ENCODE measurements around the gene TRAK1.
A peak's percentile ranks its signal among the peaks of the same experiment; 100 is the strongest.

TRAK1 gene

GRCh38 chr3:42174679-42175385 lies 83.7 kb downstream of the TRAK1 start:
- DNase-seq (ENCODE audit: low read depth) = peak; percentile 44
- in situ Hi-C loops (cut with HindIII; ENCODE audit: low sequenced_read_pairs) = loop anchor here (5.0 kb wide), 1 partner anchor 48 kb away; no protein-coding TSS in a partner anchor
- no peak for TF ChIP-seq CTCF (IDR thresholded peaks at IDR 0.05; ENCODE audit: low read depth, low read length, missing control alignments)

GRCh38 chr3:42175386-42176240 lies 84.5 kb downstream of the TRAK1 start:
- in situ Hi-C loops (cut with HindIII; ENCODE audit: low sequenced_read_pairs) = no loop called here
- DNase-seq (ENCODE audit: low read depth) = no peak
- H3K4me3 ChIP-seq (ENCODE audit: low read depth, low read length) = no peak overlapping the region
- no peak for TF ChIP-seq CTCF (IDR thresholded peaks at IDR 0.05; ENCODE audit: low read depth, low read length, missing control alignments)

More at GRCh38 chr3:42174679-42175385, 83.7 kb downstream of the TRAK1 start:
- no peak overlapping the region for H3K4me3 ChIP-seq (ENCODE audit: low read depth, low read length)

GRCh38 chr3:42176242-42177034 lies 85.3 kb downstream of the TRAK1 start:
- in situ Hi-C loops (cut with HindIII; ENCODE audit: low sequenced_read_pairs) = no loop called here
- DNase-seq (ENCODE audit: low read depth) = no peak
- TF ChIP-seq CTCF (IDR thresholded peaks at IDR 0.05; ENCODE audit: low read depth, low read length, missing control alignments) = no peak
- no peak overlapping the region for H3K4me3 ChIP-seq (ENCODE audit: low read depth, low read length)

GRCh38 chr3:42177068-42177800 lies 86.1 kb downstream of the TRAK1 start:
- DNase-seq (ENCODE audit: low read depth) = no peak
- in situ Hi-C loops (cut with HindIII; ENCODE audit: low sequenced_read_pairs) = no loop called here
- TF ChIP-seq CTCF (IDR thresholded peaks at IDR 0.05; ENCODE audit: low read depth, low read length, missing control alignments) = no peak
- no peak overlapping the region for H3K4me3 ChIP-seq (ENCODE audit: low read depth, low read length)

GRCh38 chr3:42177801-42178150 lies 86.6 kb downstream of the TRAK1 start:
- no peak for TF ChIP-seq CTCF (IDR thresholded peaks at IDR 0.05; ENCODE audit: low read depth, low read length, missing control alignments)
- H3K4me3 ChIP-seq (ENCODE audit: low read depth, low read length) = no peak overlapping the region
- in situ Hi-C loops (cut with HindIII; ENCODE audit: low sequenced_read_pairs) = no loop called here
- no peak for DNase-seq (ENCODE audit: low read depth)
